SJSA1 (cell line): Measurements from ENCODE around the gene AGFG2. TPM values are rescaled to one million over a fixed set of nuclear protein-coding genes. Genes with fewer than 3 reads are reported as not detected.

ENCODE experiments used
- DNase-seq, 2 experiments: peaks; one replicate each; pipeline ENCODE4 v3.0.0-alpha.2; 2015 to 2020; ENCODE audit warnings: low spot score in 2 of 2, low read depth in 1 of 2
- H3K27ac ChIP-seq: fragments of 250-450 bp; sonication (Bioruptor Pico); 2 replicates; pipeline ENCODE4 v1.5.1; 2020; ENCODE audit warnings: mild to moderate bottlenecking, moderate library complexity
- H3K27me3 ChIP-seq: fragments of 250-450 bp; sonication (Bioruptor Pico); replicated peaks from 2 replicates; pipeline ENCODE4 v1.5.1; 2020; ENCODE audit warnings: mild to moderate bottlenecking, moderate library complexity
- H3K36me3 ChIP-seq: fragments of 250-450 bp; sonication (Bioruptor Pico); 2 replicates; pipeline ENCODE4 v1.5.1; 2020; ENCODE audit warnings: mild to moderate bottlenecking
- H3K4me1 ChIP-seq: fragments of 250-450 bp; sonication (Bioruptor Pico); replicated peaks from 2 replicates; pipeline ENCODE4 v1.6.1; 2021; ENCODE audit warnings: mild to moderate bottlenecking
- H3K4me3 ChIP-seq: fragments of 250-450 bp; sonication (Bioruptor Pico); 2 replicates; pipeline ENCODE4 v1.5.1; 2020; ENCODE audit warnings: mild to moderate bottlenecking
- H3K9me3 ChIP-seq: fragments of 250-450 bp; sonication (Bioruptor Pico); replicated peaks from 2 replicates; pipeline ENCODE4 v1.5.1; 2020; ENCODE audit warnings: mild to moderate bottlenecking
- total RNA-seq: library from RNA; depleted of rRNA; stranded (reverse); fragments of >200 nt; shearing (Covaris generic); gene quantifications from 2 replicates; pipeline ENCODE4 v1.2.3, GENCODE V29; 2014

Gene AGFG2
- total RNA-seq, 1 experiment from 2014 or later: 24.2 TPM

- Histone ChIP-seq H3K4me1 (peaks cover 16% of the 10 kb centered on the region), H3K9me3 (0 out of 2 replicates have a peak, but pooled peaks cover 3% of the 10 kb centered on the region), H3K36me3 (peaks cover 27% of the 10 kb centered on the region), H3K27ac (no peak overlapping the region), H3K4me3 (no peak overlapping the region), H3K27me3 (peaks cover 17% of the 10 kb centered on the region)
- DNase-seq: no peak
These were observed 28.2 kb downstream of the AGFG2 start for GRCh38 chr7:100567031-100567730.

GRCh38 chr7:100567751-100568175, 28.8 kb downstream of the AGFG2 start:
- Histone ChIP-seq H3K27me3 (peaks cover 17% of the 10 kb centered on the region), H3K9me3 (0 out of 2 replicates have a peak, but pooled peaks cover 3% of the 10 kb centered on the region), H3K4me3 (no peak overlapping the region), H3K4me1 (peaks cover 16% of the 10 kb centered on the region), H3K27ac (no peak overlapping the region), H3K36me3 (peaks cover 21% of the 10 kb centered on the region)
- no peak for DNase-seq

GRCh38 chr7:100568176-100568895, 29.3 kb downstream of the AGFG2 start:
- H3K27ac ChIP-seq: no peak overlapping the region
- H3K4me1 ChIP-seq: peaks cover 16% of the 10 kb centered on the region
- H3K4me3 ChIP-seq: no peak overlapping the region
- H3K27me3 ChIP-seq: peaks cover 17% of the 10 kb centered on the region
- no peak for DNase-seq
- 0 out of 2 replicates have a peak, but pooled peaks cover 3% of the 10 kb centered on the region for H3K9me3 ChIP-seq
- peaks cover 16% of the 10 kb centered on the region for H3K36me3 ChIP-seq

- Histone ChIP-seq H3K27ac (no peak overlapping the region), H3K36me3 (peaks cover 13% of the 10 kb centered on the region), H3K27me3 (peaks cover 17% of the 10 kb centered on the region), H3K9me3 (0 out of 2 replicates have a peak, but pooled peaks cover 3% of the 10 kb centered on the region), H3K4me1 (peaks cover 13% of the 10 kb centered on the region), H3K4me3 (peak overlapping the region; percentile 17; the same call in 1 of the 2 replicates)
- peak; percentile 48 to 71 for DNase-seq
These were observed 30.2 kb downstream of the AGFG2 start for GRCh38 chr7:100568896-100569844.

GRCh38 chr7:100570954-100571828, 32.2 kb downstream of the AGFG2 start:
- H3K4me3 ChIP-seq: no peak overlapping the region
- 0 out of 2 replicates have a peak, but pooled peaks cover 3% of the 10 kb centered on the region for H3K9me3 ChIP-seq
- H3K27ac ChIP-seq: no peak overlapping the region
- peaks cover 13% of the 10 kb centered on the region for H3K4me1 ChIP-seq
- DNase-seq: no peak
- peaks cover 17% of the 10 kb centered on the region for H3K27me3 ChIP-seq
- peaks cover 23% of the 10 kb centered on the region for H3K36me3 ChIP-seq

- Histone ChIP-seq H3K4me1 (peaks cover 13% of the 10 kb centered on the region), H3K27ac (no peak overlapping the region), H3K9me3 (0 out of 2 replicates have a peak, but pooled peaks cover 3% of the 10 kb centered on the region), H3K27me3 (peaks cover 17% of the 10 kb centered on the region), H3K36me3 (peaks cover 29% of the 10 kb centered on the region), H3K4me3 (no peak overlapping the region)
- DNase-seq: no peak
These were observed 32.8 kb downstream of the AGFG2 start for GRCh38 chr7:100571829-100572116.

- Histone ChIP-seq H3K9me3 (0 out of 2 replicates have a peak, but pooled peaks cover 3% of the 10 kb centered on the region), H3K4me3 (no peak overlapping the region), H3K27me3 (peaks cover 17% of the 10 kb centered on the region), H3K36me3 (peaks cover 35% of the 10 kb centered on the region), H3K4me1 (peaks cover 13% of the 10 kb centered on the region), H3K27ac (no peak overlapping the region)
- no peak for DNase-seq
These were observed 33.4 kb downstream of the AGFG2 start for GRCh38 chr7:100572281-100572948.

GRCh38 chr7:100572949-100573675, 34.1 kb downstream of the AGFG2 start:
- peaks cover 42% of the 10 kb centered on the region for H3K36me3 ChIP-seq
- H3K4me3 ChIP-seq: no peak overlapping the region
- DNase-seq: no peak
- no peak overlapping the region for H3K27ac ChIP-seq
- peaks cover 17% of the 10 kb centered on the region for H3K27me3 ChIP-seq
- H3K9me3 ChIP-seq: 0 out of 2 replicates have a peak, but pooled peaks cover 3% of the 10 kb centered on the region
- peaks cover 13% of the 10 kb centered on the region for H3K4me1 ChIP-seq

GRCh38 chr7:100573691-100574361, 34.8 kb downstream of the AGFG2 start, which contains the start of gene SAP25:
Gene SAP25, minus strand, starts transcription at chr7:100573900. Its CDS starts 158 bp downstream, at chr7:100573742.
- Histone ChIP-seq H3K36me3 (peaks cover 49% of the 10 kb centered on the region), H3K4me1 (peaks cover 13% of the 10 kb centered on the region), H3K27ac (no peak within 1 kb of the TSS), H3K9me3 (0 out of 2 replicates have a peak, but pooled peaks cover 3% of the 10 kb centered on the region), H3K27me3 (peaks cover 17% of the 10 kb centered on the region), H3K4me3 (no peak within 1 kb of the TSS)
- no peak for DNase-seq

GRCh38 chr7:100574362-100575205, 35.6 kb downstream of the AGFG2 start:
- no peak for DNase-seq
- H3K27ac ChIP-seq: no peak overlapping the region
- H3K36me3 ChIP-seq: peaks cover 57% of the 10 kb centered on the region
- 0 out of 2 replicates have a peak, but pooled peaks cover 3% of the 10 kb centered on the region for H3K9me3 ChIP-seq
- no peak overlapping the region for H3K4me3 ChIP-seq
- H3K4me1 ChIP-seq: peaks cover 10% of the 10 kb centered on the region
- peaks cover 10% of the 10 kb centered on the region for H3K27me3 ChIP-seq
